ENCODE measurements around the gene ANAPC16.

DNA sequence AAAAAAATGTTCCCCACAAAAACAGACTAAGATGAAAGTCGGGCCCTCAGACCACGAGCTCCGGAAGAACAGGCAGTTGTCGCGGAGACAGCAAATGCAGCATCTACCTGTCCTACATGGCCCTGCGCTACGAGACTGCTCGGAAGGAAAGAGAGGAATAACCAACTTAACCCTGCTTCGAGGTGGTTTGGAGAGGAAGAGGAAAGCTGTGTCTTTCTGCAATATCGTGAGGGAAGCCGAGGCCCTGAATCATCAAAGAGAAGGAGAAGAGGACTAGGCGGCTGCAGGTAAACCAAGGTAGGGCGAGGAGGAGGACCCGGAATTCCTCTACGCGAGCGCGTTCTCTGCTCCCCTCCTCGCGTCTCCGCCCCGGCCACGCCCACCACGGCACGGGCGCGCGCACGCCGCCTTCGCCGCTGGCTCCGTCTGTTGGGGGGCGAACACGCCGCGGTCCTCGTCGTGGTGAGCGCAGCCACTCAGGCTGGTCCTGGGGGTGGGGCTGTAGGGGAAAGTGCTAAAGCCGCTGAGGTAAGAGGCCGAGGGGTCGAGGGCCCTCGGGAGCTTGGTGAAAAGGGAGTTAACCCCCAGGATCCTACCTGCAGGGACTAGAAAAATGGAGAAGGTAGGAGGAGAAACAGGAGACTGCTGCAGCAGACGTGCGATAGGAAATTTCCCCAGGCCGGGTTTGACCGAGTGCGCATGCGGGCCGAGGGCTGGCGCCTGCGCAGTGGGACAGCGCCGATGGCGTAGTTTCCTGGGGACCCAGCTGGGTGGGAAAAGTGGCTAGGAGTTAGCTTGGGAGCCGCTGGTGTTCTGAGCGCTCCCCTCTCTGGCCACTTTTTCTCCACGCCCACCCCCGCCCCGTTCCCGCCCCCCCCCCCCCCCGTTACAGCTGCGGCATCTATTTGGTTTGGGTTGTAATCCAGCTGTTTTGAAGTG is at the start of gene ANAPC16, which contains the start of gene ASCC1:
- TF ChIP-seq, protein P1, sequence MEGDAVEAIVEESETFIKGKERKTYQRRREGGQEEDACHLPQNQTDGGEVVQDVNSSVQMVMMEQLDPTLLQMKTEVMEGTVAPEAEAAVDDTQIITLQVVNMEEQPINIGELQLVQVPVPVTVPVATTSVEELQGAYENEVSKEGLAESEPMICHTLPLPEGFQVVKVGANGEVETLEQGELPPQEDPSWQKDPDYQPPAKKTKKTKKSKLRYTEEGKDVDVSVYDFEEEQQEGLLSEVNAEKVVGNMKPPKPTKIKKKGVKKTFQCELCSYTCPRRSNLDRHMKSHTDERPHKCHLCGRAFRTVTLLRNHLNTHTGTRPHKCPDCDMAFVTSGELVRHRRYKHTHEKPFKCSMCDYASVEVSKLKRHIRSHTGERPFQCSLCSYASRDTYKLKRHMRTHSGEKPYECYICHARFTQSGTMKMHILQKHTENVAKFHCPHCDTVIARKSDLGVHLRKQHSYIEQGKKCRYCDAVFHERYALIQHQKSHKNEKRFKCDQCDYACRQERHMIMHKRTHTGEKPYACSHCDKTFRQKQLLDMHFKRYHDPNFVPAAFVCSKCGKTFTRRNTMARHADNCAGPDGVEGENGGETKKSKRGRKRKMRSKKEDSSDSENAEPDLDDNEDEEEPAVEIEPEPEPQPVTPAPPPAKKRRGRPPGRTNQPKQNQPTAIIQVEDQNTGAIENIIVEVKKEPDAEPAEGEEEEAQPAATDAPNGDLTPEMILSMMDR (IDR thresholded peaks at IDR 0.05): peak in 1 of 3 donors; percentile 12
- TF ChIP-seq POLR2A (IDR thresholded peaks at IDR 0.05) (peak; percentile 94), POLR2AphosphoS5 (IDR thresholded peaks at IDR 0.05) (peak; percentile 96 to 99 (median 99))
